SK-N-DZ (cell line): ENCODE data around the gene MIGA2. TPM values are rescaled to one million over a fixed set of nuclear protein-coding genes. Genes with fewer than 3 reads are reported as not detected.
A peak's percentile ranks its signal among the peaks of the same experiment; 100 is the strongest.
"Not testable (repeated sequence)": the region's sequence is repeated elsewhere in the genome, so short reads cannot be mapped to it uniquely, and the experiment has no call there.

Experiments
- DNase-seq: peaks from one replicate; pipeline ENCODE4 v3.0.0-alpha.2; 2015; ENCODE audit warnings: low spot score
- polyA plus RNA-seq, 2 experiments: library from polyadenylated mRNA; depleted of rRNA; stranded (reverse); fragments of >200 nt; gene quantifications; 2 replicates each; pipeline ENCODE4 v1.2.3, GENCODE V29; 2014

MIGA2 gene
- 23.2 and 35.4 TPM in 2 replicates for polyA plus RNA-seq (2014; cell fraction: cytosol; rRNA removed)
- 214 and 304 TPM in 2 replicates for polyA plus RNA-seq (2014; cell fraction: nucleus; rRNA removed)

- peak; percentile 100 for DNase-seq
Measured at GRCh38 chr9:129036241-129036922, at the start of gene MIGA2. MIGA2 (plus strand) TSS chr9:129036626; CDS start chr9:129040595, 3,969 bp downstream.

GRCh38 chr9:128986671-128987070 lies 49.8 kb upstream of the MIGA2 start:
- no peak for DNase-seq

- DNase-seq, result no peak
Measured at GRCh38 chr9:128987805-128988204, 48.6 kb upstream of the MIGA2 start.

GRCh38 chr9:128992995-128993394 lies 43.4 kb upstream of the MIGA2 start:
- DNase-seq, result no peak

- no peak for DNase-seq
Measured at GRCh38 chr9:128995791-128996190, 40.6 kb upstream of the MIGA2 start.

GRCh38 chr9:128998462-128998861 lies 38.0 kb upstream of the MIGA2 start:
- DNase-seq, result no peak

GRCh38 chr9:128999581-129000206 lies 36.7 kb upstream of the MIGA2 start:
- no peak for DNase-seq

GRCh38 chr9:129001504-129002325 lies 34.7 kb upstream of the MIGA2 start:
- DNase-seq, result no peak

GRCh38 chr9:129002992-129003391 lies 33.4 kb upstream of the MIGA2 start:
- no peak for DNase-seq

GRCh38 chr9:129004173-129004572 lies 32.3 kb upstream of the MIGA2 start:
- DNase-seq, result not testable (repeated sequence)

GRCh38 chr9:129005336-129005997 lies 31.0 kb upstream of the MIGA2 start:
- no peak for DNase-seq

- peak; percentile 79 for DNase-seq
Measured at GRCh38 chr9:129006328-129007034, 29.9 kb upstream of the MIGA2 start.

GRCh38 chr9:129007035-129007765 lies 29.2 kb upstream of the MIGA2 start:
- no peak for DNase-seq

- DNase-seq, result no peak
Measured at GRCh38 chr9:129007766-129008468, 28.5 kb upstream of the MIGA2 start.

- DNase-seq, result no peak
Measured at GRCh38 chr9:129008469-129008965, 27.9 kb upstream of the MIGA2 start.

GRCh38 chr9:129008986-129009583 lies 27.3 kb upstream of the MIGA2 start:
- no peak for DNase-seq

- no peak for DNase-seq
Measured at GRCh38 chr9:129009584-129010141, 26.8 kb upstream of the MIGA2 start.

- no peak for DNase-seq
Measured at GRCh38 chr9:129010267-129010975, 26.0 kb upstream of the MIGA2 start.
